GM21528 (cell line): ENCODE results near the gene LYPLA2.
"Not testable (repeated sequence)": the region's sequence is repeated elsewhere in the genome, so short reads cannot be mapped to it uniquely, and the experiment has no call there.

Experiments used
- ATAC-seq: cut with Tn5 transposase; IDR thresholded peaks from one replicate; pipeline ENCODE4 v1.9.1; 2021; ENCODE audit warnings: mild to moderate bottlenecking, moderate library complexity; ENCODE audit not compliant: unreplicated experiment, low FRiP score

LYPLA2 gene

DNA sequence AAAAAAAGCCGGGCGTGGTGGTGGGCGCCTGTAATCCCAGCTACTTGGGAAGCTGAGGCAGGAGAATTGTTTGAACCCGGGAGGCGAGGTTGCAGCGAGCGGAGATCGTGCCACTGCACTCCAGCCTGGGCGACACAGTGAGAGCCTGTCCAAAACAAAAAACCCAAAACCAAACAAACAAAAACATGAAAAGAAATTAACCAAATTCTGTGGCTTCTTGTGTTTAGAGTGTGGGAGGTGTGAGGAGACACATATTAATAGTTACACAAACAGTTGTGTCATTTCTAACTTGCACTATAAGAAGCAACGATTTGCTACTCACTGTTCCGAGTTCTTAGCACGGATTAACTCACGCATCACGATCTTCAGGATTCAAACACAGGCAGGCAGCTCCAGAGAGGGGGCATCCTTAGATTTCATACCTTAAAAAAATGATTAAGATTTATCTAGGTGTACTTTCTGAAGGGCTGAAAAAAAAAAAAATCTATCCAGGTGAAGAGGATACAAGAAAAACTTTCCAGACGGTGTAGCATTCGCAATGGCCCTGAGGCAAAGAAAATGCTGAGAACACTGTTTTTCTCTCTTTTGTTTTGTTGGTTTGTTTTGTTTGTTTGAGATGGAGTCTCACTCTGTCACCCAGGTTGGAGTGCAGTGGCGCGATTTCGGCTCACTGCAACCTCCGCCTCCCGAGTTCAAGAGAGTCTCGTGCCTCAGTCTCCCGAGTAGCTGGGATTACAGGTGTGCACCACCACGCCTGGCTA lies 35.0 kb downstream of the LYPLA2 start:
- peak; percentile 70 for ATAC-seq

DNA sequence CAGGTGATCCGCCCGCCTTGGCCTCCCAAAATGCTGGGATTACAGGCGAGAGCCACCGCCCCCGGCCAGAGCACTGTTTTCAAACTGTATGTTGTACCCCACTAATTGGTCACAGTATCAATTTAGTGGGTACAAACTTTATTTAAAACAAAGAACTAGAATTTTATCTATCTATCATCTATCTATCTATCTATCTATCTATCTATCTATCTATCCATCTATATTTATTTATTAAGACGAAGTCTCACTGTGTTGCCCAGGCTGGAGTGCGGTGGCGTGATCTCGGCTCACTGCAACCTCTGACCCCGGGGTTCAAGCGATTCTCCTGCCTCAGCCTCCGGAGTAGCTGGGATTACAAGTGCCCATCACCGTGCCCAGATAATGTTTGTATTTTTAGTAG lies 35.6 kb downstream of the LYPLA2 start:
- not testable (repeated sequence) for ATAC-seq

DNA sequence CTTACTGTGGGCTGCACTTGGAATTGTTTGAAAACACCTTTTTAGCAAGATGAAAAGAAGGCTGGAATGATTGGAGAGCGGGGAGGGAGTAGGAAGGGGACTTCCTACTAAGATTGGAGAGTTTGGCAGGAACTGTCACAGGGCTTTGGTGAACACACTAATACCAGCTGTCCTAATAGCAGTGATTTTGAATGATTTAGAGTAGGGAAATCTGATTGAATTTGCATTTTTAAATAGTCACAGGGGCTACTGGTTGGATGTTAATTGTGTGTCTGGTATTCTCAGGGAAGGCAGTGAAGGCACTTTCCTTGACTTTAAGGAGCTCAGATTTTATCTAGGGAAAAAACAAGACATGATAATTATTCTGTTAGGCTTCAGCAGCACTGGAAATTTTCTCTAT lies 36.8 kb downstream of the LYPLA2 start:
- ATAC-seq, result no peak

DNA sequence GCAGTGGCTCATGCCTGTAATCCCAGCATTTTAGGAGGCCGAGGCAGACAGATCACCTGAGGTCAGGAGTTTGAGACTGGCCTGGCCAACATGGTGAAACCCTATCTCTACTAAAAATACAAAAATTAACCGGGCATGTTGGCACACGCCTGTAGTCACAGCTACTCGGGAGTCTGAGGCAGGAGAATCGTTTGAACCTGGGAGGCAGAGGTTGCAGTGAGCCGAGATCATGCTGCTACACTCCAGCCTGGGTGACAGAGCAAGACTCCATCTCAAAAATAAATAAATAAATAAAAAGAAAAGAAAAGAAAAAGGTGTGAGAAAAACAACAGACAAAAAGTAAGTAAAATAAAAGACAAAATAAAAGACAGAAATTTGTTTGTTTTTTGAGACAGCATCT lies 43.2 kb downstream of the LYPLA2 start:
- not testable (repeated sequence) for ATAC-seq

DNA sequence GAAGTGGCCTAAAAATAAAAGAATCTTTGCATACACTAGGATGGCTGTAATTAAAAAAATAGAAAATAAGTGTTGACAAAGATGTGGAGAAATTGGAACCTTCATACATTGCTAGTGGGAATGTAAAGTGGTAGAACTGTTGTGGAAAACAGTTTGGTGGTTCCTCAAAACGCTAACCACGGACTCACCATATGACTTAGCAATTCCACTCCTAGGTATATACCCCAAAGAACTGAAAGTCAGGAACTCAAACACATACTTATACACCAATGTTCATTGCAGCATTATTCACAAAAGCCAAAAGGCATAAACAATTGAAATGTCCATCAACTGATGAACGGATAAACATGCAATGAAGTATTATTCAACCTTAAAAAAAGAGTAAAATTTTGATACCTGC lies 45.1 kb downstream of the LYPLA2 start:
- no peak for ATAC-seq

DNA sequence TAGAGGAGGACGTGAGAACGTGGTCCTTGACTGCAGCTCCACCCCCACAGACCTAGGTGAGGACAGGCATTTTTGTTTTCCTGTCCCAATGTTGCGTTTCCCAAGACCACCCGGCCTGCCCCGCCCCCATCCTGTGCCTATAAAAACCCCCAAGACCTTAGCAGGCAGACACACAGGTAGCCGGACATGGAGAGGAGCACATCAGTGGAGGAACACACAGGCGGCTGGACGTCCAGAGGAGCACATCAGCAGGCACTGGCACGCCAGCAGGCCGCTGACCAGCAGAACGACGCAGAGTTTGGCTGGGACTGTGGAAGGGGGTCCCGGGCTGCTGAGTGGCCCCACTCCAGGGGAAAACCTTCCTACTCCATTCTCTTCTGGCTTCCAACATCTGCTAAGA lies 47.0 kb downstream of the LYPLA2 start:
- no peak for ATAC-seq

DNA sequence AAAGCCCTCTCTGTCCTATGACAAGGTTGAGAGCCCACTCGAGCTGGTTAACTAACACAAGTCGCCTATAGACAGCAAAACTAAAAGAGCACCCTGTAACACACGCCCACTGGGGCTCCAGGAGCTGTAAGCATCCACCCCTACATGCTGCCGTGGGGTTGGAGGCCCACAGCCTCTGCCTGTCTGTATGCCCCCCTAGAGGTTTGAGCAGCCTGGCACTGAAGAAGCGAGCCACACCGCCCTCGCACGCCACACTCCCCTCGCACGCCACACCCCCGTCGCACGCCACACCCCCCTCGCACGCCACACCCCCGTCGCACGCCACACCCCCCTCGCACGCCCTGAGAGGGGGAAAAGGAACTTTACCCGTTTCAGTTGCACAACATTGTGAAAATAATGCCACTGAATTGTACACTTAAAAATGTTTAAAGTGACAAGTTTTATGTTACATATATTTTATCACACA lies 47.5 kb downstream of the LYPLA2 start:
- ATAC-seq, result no peak

DNA sequence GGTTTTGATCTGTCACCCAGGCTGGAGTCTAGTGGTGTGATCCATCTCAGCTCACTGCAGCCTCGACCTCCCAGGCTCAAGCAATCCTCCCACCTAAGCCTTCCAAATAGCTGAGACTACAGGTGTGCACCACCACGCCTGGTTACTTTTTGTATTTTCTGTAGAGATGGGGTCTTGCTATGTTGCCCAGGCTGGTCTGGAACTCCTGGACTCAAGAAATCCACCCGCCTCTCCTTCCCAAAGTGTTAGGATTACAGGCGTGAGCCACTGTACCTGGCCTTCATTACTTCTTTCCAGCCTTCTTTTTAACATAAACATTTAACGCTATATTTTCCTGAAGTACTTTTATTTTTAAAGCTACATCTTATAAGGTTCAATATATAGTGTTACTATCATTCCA lies 52.7 kb downstream of the LYPLA2 start:
- no peak for ATAC-seq
